HG03108 (cell line): Measurements from ENCODE around the gene LTO1.
"Not testable (repeated sequence)": the region's sequence is repeated elsewhere in the genome, so short reads cannot be mapped to it uniquely, and the experiment has no call there.

Experiments
- ATAC-seq: cut with Tn5 transposase; IDR thresholded peaks from one replicate; pipeline ENCODE4 v1.9.1; 2021; ENCODE audit warnings: moderate library complexity; ENCODE audit not compliant: unreplicated experiment

Gene LTO1

DNA sequence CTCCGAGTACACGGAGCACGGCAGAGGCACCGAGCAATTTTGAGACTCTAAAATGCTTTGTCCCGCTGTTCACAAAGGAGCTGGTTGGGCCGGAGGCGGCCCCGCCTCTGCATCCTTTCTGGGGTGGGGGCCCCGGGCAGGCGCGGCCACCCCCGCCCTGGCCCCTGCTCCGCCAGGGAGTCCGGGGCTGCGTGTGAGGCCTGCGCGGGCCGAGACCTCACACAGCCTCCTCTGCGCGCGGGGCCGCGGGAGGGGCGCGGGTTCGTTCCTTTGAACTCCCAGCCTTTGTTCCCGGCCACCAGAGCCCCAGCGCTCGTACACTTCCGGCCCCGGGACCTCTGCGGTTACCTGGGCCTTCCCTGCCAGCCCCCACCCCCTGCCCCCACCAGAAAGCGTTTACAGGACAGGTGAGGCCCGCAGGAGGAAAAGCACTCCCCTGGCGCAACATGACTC is 27.1 kb upstream of the LTO1 start:
- no peak for ATAC-seq

DNA sequence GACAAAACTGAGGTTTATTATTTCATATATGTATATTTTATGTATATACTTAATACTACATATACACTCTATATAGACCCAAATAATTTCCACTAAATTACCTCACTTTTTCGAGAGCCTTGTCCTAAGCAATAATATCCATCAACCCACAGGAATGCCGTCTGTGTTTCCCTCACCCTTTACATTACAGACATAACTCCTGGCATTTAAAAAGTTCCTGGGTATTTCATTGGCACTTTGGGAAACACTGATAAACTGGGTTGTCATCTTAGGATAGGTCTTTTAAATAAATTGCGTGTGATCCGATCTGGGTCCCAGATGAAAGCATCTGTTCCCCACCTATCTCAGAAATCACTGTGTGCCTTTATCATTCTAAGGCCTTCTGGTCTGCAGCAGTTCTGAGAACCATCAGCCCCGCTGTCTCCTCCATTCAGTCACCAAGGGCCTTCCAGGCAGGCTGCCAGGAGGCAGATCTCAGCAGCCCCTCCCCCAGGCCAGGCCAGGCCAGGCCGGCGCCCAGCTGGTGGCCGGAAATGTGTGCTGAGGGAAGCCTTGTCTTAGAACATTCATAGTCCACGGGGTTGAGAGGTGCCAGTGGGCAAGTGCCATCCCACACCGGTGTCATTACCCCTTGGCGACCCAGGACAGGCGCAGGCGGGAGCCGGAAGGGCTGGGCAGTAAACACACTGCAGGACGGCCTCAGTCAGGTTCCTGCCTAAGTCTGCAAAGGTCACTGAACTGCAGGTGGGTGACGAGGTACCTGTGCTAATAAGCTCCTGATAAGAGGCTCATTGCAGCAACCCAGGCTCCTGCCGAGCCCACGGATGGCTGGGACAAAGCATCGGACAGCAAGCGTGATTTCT is 25.4 kb upstream of the LTO1 start:
- ATAC-seq, result no peak

DNA sequence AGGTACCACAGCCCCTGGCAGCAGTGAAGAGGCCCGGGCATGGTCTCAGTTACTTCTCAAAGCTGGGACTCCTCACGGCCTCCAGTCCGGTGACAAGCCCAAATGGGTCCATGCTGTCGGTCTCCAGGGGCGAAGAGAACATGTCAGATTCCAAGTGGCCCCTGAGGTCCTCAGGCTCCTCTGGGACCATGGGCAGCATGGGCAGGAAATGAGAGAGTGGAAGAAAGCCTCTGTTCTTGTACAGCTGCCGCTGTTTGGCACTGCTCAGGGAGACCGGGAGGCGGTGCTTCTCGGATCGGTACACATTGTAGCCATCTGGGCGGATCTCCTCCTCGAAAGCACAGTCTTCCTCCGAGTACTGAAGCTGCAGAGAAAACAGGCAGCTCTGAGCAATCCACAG is 24.1 kb upstream of the LTO1 start:
- ATAC-seq, result no peak

DNA sequence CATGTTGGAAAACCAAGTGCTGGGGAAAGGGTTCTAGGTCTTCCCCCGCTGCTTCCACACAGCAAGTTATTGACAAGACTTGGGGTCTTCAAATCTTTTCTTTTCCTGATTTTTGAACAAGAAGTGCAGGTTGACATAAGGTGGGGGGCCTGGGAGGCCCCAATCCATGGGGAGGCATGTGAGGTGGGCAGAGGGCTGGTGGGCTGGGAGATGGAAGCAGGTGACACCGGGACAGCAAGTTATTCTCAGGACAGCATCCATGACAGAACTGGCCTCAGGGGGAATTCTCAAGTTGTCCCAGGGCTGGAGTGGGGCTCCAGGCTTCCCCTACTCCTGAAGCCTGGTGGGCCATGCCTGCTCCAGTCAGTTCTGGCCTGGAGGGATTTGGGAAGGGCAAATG is 23.2 kb upstream of the LTO1 start:
- ATAC-seq, result no peak

DNA sequence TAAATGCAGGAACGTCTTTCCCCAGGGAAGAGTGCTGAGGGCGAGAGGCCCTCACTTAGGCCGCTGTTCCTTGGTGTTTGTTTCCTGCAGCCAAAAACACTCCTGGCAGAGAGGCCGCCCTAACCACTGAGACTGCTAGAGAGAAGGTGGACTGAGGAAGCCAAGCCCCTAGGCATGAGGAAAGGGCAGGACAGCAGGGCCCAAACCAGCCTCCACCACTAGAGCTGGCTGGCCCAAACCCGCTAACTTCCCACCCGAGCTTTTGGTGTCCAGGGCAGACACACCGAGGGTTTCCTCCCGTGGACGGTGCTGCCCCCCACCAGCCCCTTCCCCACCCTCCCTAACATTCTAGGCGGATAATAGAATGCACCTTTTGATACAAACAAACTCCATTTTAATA is 22.7 kb upstream of the LTO1 start:
- ATAC-seq, result no peak

DNA sequence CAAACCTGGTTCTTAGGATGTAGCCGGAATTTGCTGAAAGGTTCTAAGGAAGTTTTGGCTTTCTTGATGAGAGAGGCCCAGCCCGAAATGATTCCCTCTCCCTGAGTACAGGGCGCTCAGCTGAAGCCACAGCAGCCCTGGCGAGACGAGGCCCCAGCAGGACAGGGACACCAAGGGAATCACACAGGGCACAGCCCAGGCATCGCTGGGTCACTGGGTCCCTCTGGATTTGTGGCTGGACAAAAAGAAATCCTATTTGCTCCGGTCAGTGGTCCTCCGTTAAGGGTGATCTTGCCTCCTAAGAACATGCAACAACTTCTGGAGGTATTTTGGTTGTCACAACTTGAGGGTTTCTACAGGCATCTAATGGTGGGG is 22.3 kb upstream of the LTO1 start:
- ATAC-seq, result no peak

DNA sequence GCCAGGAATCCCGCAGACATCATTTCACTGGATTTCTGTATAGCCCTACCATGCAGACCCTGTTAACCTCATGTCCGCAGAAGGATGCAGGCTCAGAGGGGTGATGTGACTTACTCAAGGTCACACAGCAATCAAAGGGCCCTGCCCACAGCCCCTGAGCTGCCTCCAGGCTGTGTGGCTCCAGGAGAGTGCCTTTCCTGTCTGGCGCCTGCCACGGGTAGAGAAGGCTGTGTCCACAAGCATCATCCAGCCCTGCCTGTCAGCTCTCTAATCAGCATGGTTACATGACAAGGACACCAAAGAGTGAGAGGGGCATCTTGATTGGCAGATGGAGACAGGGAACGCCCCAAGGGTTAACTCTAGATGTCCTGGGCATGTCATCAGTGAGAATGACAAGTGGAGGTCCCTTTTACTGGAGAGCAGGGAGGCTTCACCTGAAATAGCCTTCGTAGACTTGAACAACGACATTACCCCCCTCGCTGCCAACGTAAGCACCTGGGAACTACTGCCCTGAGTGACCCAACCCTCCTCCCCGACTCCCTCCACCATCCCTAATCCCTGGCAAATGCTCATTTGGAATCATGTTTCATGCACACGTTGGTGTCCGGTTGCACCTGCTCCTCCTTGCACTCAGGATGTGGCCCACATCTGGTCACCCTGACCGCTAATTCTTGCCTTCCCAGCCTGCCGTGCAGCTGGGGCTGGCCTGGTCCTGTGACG is 21.8 kb upstream of the LTO1 start:
- ATAC-seq, result no peak

DNA sequence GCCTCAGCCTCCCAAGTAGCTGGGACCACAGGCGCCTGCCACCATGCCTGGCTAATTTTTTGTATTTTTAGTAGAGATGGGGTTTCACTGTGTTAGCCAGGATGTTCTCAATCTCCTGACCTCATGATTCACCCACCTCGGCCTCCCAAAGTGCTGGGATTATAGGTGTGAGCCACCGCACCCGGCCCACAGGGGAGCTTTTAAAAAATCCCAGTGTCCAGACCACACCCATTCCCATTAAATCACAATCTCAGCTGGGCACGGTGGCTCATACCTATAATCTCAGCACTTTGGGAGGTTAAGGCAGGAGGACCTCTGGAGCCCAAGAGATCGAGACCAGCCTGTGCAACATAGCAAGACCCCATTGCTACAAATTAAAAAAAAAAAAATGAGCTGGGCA is 20.8 kb upstream of the LTO1 start:
- not testable (repeated sequence) for ATAC-seq

DNA sequence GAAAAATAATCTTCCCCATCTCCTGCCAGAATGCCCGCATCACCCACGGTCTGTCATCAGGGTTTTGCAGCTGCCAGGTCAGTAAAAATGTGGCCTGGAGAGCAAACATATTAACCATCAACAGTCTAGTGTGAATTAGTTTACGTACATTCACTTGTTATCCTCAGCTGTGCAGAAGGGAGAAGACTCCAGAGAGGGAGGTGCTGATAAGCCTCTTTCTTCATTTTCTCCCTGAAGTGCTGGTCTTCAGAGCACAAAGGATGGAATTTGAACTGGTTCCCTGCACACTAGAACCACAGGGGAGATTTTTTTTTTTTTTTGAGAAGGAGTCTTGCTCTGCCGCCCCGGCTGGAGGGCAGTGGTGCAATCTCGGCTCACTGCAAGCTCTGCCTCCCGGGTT is 20.4 kb upstream of the LTO1 start:
- ATAC-seq, result no peak

DNA sequence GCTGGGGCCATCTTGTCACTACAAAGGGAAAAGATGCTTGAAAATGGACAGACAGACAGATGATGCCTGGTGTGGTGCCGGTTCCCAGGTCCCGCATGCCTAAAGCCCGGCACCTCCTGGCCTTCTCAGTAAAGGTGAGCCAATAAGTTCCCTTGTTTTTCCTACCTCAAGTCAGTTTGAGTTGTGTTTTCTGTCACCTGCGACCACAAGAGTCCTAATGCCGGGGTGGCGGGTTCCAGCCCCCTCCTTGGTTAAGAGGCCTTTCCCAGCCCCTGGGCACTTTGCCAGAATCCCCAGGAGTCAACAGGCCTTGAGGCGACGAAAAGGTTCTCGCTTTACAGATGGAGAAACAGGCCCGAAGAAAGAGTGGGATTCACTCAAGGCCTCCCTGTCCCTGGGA is 19.6 kb upstream of the LTO1 start:
- ATAC-seq, result no peak

DNA sequence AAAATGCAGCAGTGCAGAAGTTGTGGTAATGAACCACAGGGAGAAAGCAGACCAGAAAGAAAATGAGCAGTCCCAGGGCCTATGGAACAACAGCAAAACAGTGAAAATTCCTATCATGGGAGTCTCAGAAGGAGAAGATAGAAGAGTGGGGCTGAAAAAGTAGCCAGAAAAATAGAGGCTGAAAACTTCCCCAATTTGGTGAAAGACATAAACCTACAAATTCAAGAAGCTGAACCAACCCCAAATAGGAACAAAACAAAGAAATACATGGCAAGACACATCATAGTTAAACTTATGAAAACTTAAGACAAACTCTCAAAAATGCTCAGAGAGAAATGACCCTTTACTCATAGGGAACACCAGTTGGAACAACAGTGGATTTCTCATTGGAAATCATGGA is 17.3 kb upstream of the LTO1 start:
- no peak for ATAC-seq

DNA sequence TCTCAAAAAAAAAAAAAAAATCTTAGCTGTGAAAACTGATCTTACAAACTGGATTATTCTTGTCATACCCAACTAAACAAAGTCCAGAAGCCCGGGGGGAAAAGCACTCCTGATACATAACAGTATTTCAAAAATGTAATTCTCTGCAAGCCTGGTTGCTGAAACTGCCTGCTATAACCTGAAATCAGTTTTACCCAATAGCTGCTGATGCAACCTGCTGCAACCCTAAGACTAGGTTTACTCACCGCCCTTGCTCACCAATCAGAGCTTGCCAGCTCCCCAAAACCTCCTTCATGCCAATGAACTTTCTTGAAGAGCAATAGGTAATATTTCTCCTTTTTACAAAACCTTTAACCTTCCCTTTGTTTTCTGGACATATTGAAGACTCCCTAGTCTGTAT is 16.3 kb upstream of the LTO1 start:
- ATAC-seq, result no peak

DNA sequence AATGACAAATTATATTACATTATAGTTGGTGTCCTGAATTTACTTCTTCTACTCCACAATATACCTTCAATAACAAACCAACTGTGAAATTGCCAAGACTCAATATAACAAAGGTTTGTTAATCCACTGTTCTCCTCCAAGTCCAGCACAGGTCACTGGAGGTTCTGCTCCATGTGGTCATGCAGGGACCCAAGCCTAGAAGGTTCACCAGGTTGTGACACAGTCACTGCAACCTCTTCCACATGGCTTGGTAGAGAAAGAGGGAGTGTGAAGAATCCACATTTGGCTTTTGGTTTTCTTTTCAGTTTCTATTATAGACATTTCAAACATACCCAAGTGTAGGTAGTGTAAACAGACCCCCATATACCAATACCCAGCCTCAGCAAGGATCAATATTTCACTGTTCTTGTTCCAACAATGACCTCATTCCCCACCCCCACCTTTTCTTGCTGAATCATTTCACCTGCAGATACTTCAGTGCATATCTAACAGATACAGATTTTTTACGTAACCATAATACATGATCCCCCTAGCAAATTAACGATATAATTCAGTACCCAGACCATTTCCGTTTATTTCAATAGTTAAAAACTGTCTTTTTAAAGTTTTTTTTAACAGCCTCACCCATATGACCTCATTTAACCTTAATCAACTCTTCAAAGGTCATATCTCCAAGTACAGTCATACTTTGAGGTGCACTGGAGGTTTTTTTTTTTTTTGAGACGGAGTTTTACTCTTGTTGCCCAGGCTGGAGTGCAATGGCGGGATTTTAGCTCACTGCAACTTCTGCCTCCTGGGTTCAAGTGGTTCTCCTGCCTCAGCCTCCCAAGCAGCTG is 14.5 kb upstream of the LTO1 start:
- ATAC-seq, result no peak

DNA sequence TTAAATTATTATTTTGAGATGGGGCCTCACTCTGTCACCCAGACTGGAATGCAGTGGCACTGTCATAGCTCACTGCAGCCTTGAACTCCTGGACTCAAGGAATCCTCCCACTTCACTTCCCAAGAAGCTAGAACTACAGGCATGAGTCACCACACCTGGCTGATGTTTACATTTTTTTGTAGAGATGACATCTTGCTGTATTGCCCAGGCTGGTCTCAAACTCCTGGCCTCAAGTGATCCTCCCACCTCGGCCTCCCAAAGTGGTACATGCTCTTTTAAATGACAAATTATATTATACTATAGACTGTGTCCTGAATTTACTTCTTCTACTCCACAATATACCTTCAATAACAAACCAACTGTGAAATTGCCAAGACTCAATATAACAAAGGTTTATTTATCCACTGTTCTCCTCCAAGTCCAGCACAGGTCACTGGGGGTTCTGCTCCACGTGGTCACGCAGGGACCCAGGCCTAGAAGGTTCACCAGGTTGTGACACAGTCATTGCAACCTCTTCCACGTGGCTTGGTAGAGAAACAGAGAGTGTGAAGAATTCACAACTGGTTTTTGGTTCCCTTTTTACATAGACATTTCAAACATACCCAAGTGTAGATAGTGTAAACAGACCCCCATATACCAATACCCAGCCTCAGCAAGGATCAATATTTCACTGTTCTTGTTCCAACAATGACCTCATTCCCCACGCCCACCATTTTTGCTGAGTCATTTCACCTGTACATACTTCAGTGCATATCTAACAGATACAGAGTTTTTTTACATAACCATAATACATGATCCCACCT is 13.0 kb upstream of the LTO1 start:
- not testable (repeated sequence) for ATAC-seq

DNA sequence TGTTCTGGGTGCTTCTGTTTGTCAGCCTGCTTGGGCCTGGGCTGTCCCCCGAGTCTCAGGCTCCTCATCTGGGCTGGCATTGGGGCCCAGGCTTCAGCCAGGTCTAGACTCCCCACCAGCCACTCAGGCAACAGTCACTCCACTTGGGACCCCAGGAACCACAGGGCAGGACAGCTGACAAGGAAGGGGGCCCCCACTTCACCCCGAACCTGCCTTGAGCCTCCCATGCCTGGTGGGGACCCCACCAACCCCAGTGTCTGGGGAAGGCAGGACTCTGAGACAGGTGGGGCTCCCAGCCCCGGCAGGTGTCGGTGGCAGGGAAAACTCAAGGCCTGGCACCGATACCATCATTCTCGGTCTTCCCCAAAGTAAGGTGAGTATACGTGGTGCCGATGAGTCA is 11.7 kb upstream of the LTO1 start:
- ATAC-seq, result no peak

DNA sequence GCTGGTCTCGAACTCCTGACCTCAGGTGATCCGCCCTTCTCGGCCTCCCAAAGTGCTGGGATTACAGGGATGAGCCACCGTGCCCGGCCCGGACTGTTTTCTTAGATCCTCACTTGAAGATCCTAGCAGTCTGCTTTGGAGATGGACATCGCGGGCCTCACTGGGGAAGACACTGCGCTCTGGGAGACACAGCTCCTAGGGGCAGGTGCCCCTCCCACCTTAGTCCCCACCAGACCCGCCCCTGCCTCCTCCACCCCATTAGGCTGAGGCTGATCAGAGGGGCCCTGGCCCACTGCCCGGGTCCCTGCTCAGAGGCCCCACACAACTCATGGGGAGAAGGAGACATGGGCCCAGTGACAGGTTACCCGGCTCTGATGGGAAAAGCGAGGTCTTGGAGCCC is 11.3 kb upstream of the LTO1 start:
- no peak for ATAC-seq

DNA sequence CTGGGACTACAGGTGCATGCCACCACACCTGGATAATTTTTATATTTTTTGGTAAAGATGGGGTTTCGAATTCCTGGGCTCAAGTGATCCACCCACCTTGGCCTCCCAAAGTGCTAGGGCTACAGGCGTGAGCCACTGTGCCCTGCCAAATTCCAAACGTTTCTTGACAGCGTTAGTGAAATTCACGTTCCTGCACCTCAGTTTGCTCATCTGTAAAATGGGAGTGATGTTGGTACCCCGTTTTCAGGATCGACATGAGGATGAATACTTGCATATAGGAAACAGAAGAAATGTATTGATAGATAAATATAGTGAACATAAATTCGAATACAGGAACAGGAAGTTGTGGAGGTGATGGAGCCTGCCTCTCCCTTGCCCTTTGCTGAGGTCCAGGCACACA is 10.2 kb upstream of the LTO1 start:
- ATAC-seq, result no peak

DNA sequence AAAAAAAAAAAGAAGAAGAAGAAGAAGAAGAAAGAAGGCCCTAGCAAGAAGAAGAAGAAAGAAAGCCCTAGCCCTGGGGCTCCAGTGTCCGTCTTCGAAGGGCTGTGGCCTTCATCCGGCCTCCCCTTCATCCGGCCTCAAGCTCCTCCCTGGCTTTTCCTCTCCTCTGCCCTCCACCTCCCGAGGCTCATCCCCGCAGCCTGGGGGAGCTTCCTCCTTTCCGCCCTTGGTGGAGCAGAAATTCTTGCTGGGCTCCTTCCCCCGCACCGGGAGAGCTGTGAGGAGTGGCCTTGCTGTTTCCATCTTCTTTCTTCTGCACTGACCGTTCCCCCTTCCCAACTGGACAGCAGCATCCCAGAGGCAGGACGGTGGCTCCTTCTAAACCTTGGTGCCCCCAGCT is 9.5 kb upstream of the LTO1 start:
- no peak for ATAC-seq

DNA sequence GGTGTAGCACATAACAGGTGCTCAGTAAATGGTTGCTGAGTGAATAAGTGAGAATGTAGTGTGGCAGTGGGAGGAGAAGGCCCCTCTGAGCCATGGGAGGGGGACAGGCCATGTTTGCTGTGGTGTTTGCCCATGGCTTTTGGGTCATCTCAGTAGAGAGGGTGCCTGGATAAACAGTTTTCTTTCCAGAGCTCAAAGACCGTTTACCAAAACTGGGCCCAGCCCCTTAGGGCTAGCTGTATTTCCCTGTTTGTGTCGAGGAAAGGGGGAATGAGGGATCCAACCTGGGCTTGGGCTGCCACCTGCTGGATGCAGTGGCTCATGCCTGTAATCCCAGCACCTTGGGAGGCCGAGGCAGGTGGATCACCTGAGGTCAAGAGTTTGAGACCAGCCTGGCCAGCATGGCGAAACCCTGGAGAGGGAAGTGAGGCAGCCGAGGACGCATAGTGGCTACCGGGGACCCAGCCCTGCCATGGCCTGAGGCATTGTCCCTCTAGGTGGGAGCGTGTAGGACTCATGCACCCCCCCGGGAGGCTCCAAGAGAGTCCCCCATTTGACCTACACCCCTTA is 8.7 kb upstream of the LTO1 start:
- ATAC-seq, result no peak

DNA sequence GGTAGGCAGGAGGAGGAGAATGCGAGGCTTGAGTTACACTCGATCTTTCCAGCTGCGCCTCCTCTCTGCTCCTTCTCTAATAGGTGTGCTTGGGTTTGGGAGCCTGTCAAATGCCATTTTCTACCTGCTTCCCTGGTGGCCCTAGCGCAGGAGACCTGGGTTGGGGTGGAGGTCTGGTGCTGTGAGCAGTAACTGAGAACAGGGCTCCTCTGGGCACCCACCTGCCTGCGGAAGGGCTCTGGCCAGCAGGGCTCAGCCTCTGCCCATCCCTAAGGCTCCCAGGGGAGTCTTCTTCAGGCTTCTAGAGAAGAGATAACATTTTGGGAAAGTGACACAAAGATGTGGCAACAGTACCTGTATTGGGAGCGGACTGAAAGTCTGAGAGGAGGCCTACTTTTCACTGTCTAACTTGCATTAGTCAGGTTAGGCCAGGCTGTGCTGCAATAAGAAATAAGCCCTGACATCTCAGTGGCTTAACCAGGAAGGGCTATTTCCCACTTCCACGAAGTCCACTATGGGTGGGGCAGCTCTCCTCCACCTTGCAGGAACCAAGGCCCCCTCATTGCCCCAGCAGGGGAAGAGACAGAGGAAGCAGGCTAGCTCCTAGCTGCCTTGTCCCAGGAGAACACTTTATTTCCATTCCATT is 7.7 kb upstream of the LTO1 start:
- no peak for ATAC-seq
